Testis (tissue), 3 donors: ENCODE measurements around the gene B4GALNT4. TPM values are rescaled to one million over a fixed set of nuclear protein-coding genes. Genes with fewer than 3 reads are reported as not detected.
A peak's percentile ranks its signal among the peaks of the same experiment; 100 is the strongest.
"Not testable (repeated sequence)": the region's sequence is repeated elsewhere in the genome, so short reads cannot be mapped to it uniquely, and the experiment has no call there.

ENCODE experiments used
- DNase-seq: peaks from one replicate; pipeline ENCODE4 v3.0.0-alpha.2; 2019
- H3K27ac ChIP-seq, 2 donors: fragments of 200-600 bp; sonication (generic); one replicate each; pipeline ENCODE4 v1.5.1; 2019
- H3K27me3 ChIP-seq: fragments of 200-600 bp; sonication (generic); one replicate; pipeline ENCODE4 v1.5.1; 2019
- H3K36me3 ChIP-seq: fragments of 200-600 bp; sonication (generic); one replicate; pipeline ENCODE4 v1.5.1; 2017; ENCODE audit warnings: low read depth; ENCODE audit errors: missing control alignments
- H3K4me1 ChIP-seq: fragments of 200-600 bp; sonication (generic); one replicate; pipeline ENCODE4 v1.5.1; 2019
- H3K4me3 ChIP-seq, 2 donors: fragments of 200-600 bp; sonication (generic); one replicate each; pipeline ENCODE4 v1.5.1; 2017 to 2019
- H3K9me3 ChIP-seq: fragments of 200-600 bp; sonication (generic); one replicate; pipeline ENCODE4 v1.5.1; 2017
- POLR2A ChIP-seq: fragments of 450-650 bp; IDR thresholded peaks from one replicate; pipeline ENCODE4 v1.6.1; 2017; ENCODE audit warnings: antibody characterized with exemption, mild to moderate bottlenecking, moderate library complexity
- WGBS, 2 donors: methylation state at CpG; one replicate each; pipeline ENCODE4 v1.1.5; 2018; 5-methylcytosine and 5-hydroxymethylcytosine counted together
- intact Hi-C: fragments of 100-400 bp; cut with DNase I; formaldehyde crosslinking; loops from one replicate; pipeline ENCODE4 v1.15.1; 2023; ENCODE audit warnings: low total_unique reads
- polyA plus RNA-seq: library from polyadenylated mRNA; stranded (reverse); fragments of 350-450 nt; fragmentation: Illumina TruSeq; extraction: RNeasy Lipid Tissue Mini Kit (QIAGEN cat#74804); gene quantifications from one replicate; pipeline ENCODE4 v1.2.3, GENCODE V29; 2014; ENCODE audit warnings: low read depth, low replicate concordance; ENCODE audit not compliant: insufficient read depth
- total RNA-seq, 2 donors: library from RNA; depleted of rRNA; stranded (reverse); fragments of >200 nt; gene quantifications; one replicate each; pipeline ENCODE4 v1.2.3, GENCODE V29; 2016
- TF ChIP-seq, protein P1 (sequence below), 3 experiments: fragments of 450-650 bp in 2 of 3; fragments of 200-600 bp in 1 of 3; sonication (generic) in 1 of 3; IDR thresholded peaks; one replicate each; pipeline ENCODE4 v1.5.1; 2016 to 2019; ENCODE audit warnings: antibody characterized with exemption in 3 of 3, mild to moderate bottlenecking in 2 of 3, moderate library complexity in 1 of 3

Gene B4GALNT4
- total and polyA plus RNA-seq, 3 donors from 2014 or later = 4.3 to 10.1 (median 7.2) TPM

- TF ChIP-seq, protein P1, sequence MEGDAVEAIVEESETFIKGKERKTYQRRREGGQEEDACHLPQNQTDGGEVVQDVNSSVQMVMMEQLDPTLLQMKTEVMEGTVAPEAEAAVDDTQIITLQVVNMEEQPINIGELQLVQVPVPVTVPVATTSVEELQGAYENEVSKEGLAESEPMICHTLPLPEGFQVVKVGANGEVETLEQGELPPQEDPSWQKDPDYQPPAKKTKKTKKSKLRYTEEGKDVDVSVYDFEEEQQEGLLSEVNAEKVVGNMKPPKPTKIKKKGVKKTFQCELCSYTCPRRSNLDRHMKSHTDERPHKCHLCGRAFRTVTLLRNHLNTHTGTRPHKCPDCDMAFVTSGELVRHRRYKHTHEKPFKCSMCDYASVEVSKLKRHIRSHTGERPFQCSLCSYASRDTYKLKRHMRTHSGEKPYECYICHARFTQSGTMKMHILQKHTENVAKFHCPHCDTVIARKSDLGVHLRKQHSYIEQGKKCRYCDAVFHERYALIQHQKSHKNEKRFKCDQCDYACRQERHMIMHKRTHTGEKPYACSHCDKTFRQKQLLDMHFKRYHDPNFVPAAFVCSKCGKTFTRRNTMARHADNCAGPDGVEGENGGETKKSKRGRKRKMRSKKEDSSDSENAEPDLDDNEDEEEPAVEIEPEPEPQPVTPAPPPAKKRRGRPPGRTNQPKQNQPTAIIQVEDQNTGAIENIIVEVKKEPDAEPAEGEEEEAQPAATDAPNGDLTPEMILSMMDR (IDR thresholded peaks at IDR 0.05) = no peak
- TF ChIP-seq POLR2A = no peak
- Histone ChIP-seq H3K27me3 (no peaks in the 10 kb centered on the region), H3K4me3 (peak overlapping the region in 1 of 2 donors; percentile 32), H3K27ac (no peak overlapping the region), H3K9me3 (no peaks in the 10 kb centered on the region), H3K4me1 (no peaks in the 10 kb centered on the region), H3K36me3 (no peaks in the 10 kb centered on the region)
- intact Hi-C loops = no loop called here
- no peak for DNase-seq
- 50% methylated on average over 69 of the region's 71 CpGs; no CpG with 5 or more reads in 1 of the 2 donors for WGBS, 2 donors
These were observed 51.0 kb downstream of the B4GALNT4 start for GRCh38 chr11:420054-420910.

- TF ChIP-seq POLR2A = no peak
- TF ChIP-seq, protein P1 (IDR thresholded peaks at IDR 0.05) = no peak
- peak overlapping the region in 1 of 2 donors; percentile 32 for H3K4me3 ChIP-seq
- no peaks in the 10 kb centered on the region for H3K27me3 ChIP-seq
- no peak overlapping the region for H3K27ac ChIP-seq
- H3K9me3 ChIP-seq = no peaks in the 10 kb centered on the region
- DNase-seq = no peak
- 47 to 69% methylated on average over 11 to 12 of the region's 21 CpGs for WGBS, 2 donors
- no peaks in the 10 kb centered on the region for H3K4me1 ChIP-seq
- intact Hi-C loops = no loop called here
- H3K36me3 ChIP-seq = no peaks in the 10 kb centered on the region
These were observed 51.6 kb downstream of the B4GALNT4 start for GRCh38 chr11:420911-421321.

DNA sequence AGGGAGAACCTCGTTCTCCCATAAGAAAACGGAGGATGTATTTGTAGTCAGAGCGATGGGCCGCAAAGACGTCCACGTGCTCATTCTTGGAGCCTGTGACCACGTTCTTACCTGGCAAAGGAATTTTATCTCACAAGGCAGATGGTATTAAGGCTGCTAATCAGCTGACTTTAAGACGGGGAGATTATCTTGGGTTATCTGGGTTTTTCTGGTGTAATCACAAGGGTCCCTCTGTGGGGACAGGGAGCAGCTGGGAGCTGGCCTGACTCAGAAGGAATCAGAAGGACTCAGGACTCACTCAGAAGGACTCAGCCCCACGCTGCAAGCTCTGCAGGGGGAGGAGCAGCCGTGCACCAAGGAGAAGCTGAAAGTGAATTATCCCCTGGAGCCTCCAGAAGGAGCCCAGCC is 53.0 kb downstream of the B4GALNT4 start:
- no peaks in the 10 kb centered on the region for H3K27me3 ChIP-seq
- no peak for DNase-seq

DNA sequence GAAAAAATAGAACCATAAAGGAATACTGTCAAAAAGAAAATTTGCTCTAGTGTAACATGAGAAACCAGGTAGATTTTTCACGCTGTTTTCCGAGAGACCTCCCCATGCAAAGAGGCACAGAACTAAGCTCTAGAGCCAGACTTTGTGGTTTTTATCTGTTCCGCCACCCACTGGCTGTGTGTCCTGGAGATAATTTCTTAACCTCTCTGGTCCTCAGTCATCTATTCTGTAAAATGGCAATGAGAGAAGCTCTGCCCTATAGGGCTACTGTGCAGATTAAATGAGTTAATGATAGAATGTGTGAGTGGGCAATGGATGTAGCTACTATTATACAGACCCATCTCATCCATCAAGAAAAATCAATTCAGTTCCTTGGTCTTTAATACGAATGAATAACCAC is 54.9 kb downstream of the B4GALNT4 start:
- H3K4me3 ChIP-seq = no peak overlapping the region
- WGBS, 2 donors = 75 to 79% methylated on average over 4 of the region's 4 CpGs
- TF ChIP-seq, protein P1 (IDR thresholded peaks at IDR 0.05) = no peak
- TF ChIP-seq POLR2A = no peak
- no peaks in the 10 kb centered on the region for H3K9me3 ChIP-seq
- no peaks in the 10 kb centered on the region for H3K27me3 ChIP-seq
- no peaks in the 10 kb centered on the region for H3K36me3 ChIP-seq
- no peak overlapping the region for H3K27ac ChIP-seq
- H3K4me1 ChIP-seq = no peaks in the 10 kb centered on the region
- DNase-seq = no peak
- intact Hi-C loops = no loop called here

More for the DNA sequence above, 53.0 kb downstream of the B4GALNT4 start:
- Histone ChIP-seq H3K4me1 (no peaks in the 10 kb centered on the region), H3K4me3 (no peak overlapping the region), H3K27ac (no peak overlapping the region), H3K9me3 (no peaks in the 10 kb centered on the region), H3K36me3 (no peaks in the 10 kb centered on the region)
- 71 to 76% methylated on average over 10 of the region's 10 CpGs for WGBS, 2 donors
- intact Hi-C loops = no loop called here
- TF ChIP-seq POLR2A = no peak

DNA sequence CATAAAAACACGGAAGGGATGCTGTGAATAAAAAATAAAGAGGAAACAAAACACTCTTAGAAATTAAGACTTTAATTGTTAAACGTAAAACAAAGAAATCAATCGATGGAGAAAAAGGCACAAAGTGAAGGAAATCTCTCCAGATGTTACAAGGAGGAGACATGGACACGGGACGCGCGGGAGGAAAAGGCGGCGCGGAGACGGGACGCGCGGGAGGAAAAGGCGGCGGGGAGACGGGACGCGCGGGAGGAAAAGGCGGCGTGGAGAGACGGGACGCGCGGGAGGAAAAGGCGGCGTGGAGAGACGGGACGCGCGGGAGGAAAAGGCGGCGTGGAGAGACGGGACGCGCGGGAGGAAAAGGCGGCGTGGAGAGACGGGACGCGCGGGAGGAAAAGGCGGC is 55.5 kb downstream of the B4GALNT4 start:
- H3K27ac ChIP-seq, H3K4me1 ChIP-seq, H3K9me3 ChIP-seq, H3K27me3 ChIP-seq, intact Hi-C loops, DNase-seq, H3K36me3 ChIP-seq, H3K4me3 ChIP-seq: not testable (repeated sequence)
- WGBS, 2 donors = 16 to 17% methylated on average over 28 to 34 of the region's 45 CpGs

DNA sequence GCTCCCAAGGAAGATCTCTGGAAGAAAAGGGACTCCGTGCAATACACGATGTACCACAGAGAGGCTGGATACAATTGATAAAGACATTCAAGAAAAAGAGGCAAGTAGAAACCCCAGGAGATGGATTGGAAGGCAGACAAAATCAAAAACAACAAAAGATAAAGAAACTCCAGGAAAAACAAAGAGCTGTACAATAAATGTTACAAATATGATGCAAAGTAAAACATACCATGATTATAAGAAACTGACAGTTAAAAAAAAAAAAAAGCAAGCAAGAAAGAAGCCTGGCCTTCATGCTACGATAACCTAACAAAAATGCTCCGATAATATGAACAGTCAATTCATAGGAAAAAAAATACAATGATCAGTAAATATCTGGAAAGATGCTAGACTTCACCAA is 56.0 kb downstream of the B4GALNT4 start:
- intact Hi-C loops = no loop called here
- H3K27me3 ChIP-seq = no peaks in the 10 kb centered on the region

More for the DNA sequence above, 56.0 kb downstream of the B4GALNT4 start:
- TF ChIP-seq, protein P1 (IDR thresholded peaks at IDR 0.05) = no peak
- no peak for TF ChIP-seq POLR2A
- Histone ChIP-seq H3K4me3 (no peak overlapping the region), H3K36me3 (no peaks in the 10 kb centered on the region), H3K9me3 (no peaks in the 10 kb centered on the region), H3K27ac (no peak overlapping the region), H3K4me1 (no peaks in the 10 kb centered on the region)
- WGBS, 2 donors = 38 to 60% methylated on average over 4 of the region's 4 CpGs
- DNase-seq = no peak
